Esophagus squamous epithelium (tissue), 5 donors: ENCODE data around the gene JPT1. TPM values are rescaled to one million over a fixed set of nuclear protein-coding genes. Genes with fewer than 3 reads are reported as not detected.
A peak's percentile ranks its signal among the peaks of the same experiment; 100 is the strongest.

ENCODE experiments used
- DNase-seq: peaks from one replicate; lab custom pipeline; 2025; lab: John Stamatoyannopoulos, UW
- H3K27ac ChIP-seq, 4 donors: fragments of 200-600 bp; sonication (generic); one replicate each; pipeline ENCODE4 v1.5.1; 2016 to 2019; ENCODE audit warnings: mild to moderate bottlenecking in 1 of 4
- H3K27me3 ChIP-seq, 4 donors: fragments of 200-600 bp; sonication (generic); 1 replicate in 3 of 4; 2 replicates in 1 of 4; pipeline versions ENCODE4 v1.5.1 to v1.6.0; 2017 to 2021; ENCODE audit warnings: antibody characterized with exemption in 1 of 4
- H3K36me3 ChIP-seq, 3 donors: fragments of 200-600 bp; sonication (generic); one replicate each; pipeline ENCODE4 v1.5.1; 2016 to 2019
- H3K4me1 ChIP-seq, 3 donors: fragments of 200-600 bp; sonication (generic); one replicate each; pipeline ENCODE4 v1.5.1; 2017 to 2019
- H3K4me3 ChIP-seq, 4 donors: fragments of 200-600 bp; sonication (generic); 1 replicate in 3 of 4; 2 replicates in 1 of 4; pipeline ENCODE4 v1.5.1; 2016 to 2019; ENCODE audit warnings: mild to moderate bottlenecking in 2 of 4, moderate library complexity in 1 of 4
- H3K9me3 ChIP-seq, 3 donors: fragments of 200-600 bp; sonication (generic); one replicate each; pipeline ENCODE4 v1.5.1; 2016 to 2019
- CTCF ChIP-seq, 6 experiments: fragments of 450-650 bp in 4 of 6; fragments of 200-600 bp in 2 of 6; sonication (generic) in 2 of 6; IDR thresholded peaks; one replicate each; pipeline ENCODE4 v1.5.1; 2016 to 2019; ENCODE audit warnings: antibody characterized with exemption in 6 of 6, mild to moderate bottlenecking in 4 of 6, moderate library complexity in 4 of 6
- POLR2A ChIP-seq, 4 donors: fragments of 450-650 bp; IDR thresholded peaks; one replicate each; pipeline ENCODE4 v1.6.1; 2017; ENCODE audit warnings: antibody characterized with exemption in 4 of 4, mild to moderate bottlenecking in 4 of 4, moderate library complexity in 3 of 4
- WGBS, 2 donors: methylation state at CpG; one replicate each; pipeline ENCODE4 v1.1.5; 2018; 5-methylcytosine and 5-hydroxymethylcytosine counted together
- intact Hi-C: fragments of 100-400 bp; cut with DNase I; formaldehyde crosslinking; loops from one replicate; pipeline ENCODE4 v1.15.0; 2022
- total RNA-seq, 4 donors: library from RNA; depleted of rRNA; stranded (reverse); fragments of >200 nt; gene quantifications; one replicate each; pipeline ENCODE4 v1.1.0, GENCODE V29; 2016
- donor health status: DM: yes; HTN: yes; CAD: no.

The JPT1 gene
- total RNA-seq, 4 donors from 2014 or later: 82.2 to 249 (median 196) TPM

GRCh38 chr17:75110234-75110937, 43.9 kb downstream of the JPT1 start:
- Histone ChIP-seq H3K27ac (peak overlapping the region; percentile 73 to 92 (median 90)), H3K4me1 (peaks cover 20 to 53% (median 33%) of the 10 kb centered on the region in 3 donors), H3K9me3 (no peaks in the 10 kb centered on the region), H3K27me3 (no peaks in the 10 kb centered on the region), H3K36me3 (peaks cover 0 to under 1% (median 0%) of the 10 kb centered on the region in 3 donors), H3K4me3 (peak overlapping the region; percentile 73 to 91 (median 89))
- intact Hi-C loops: loop anchor here (5.0 kb wide), 1 partner anchor 92 kb away; no protein-coding TSS in a partner anchor
- DNase-seq: no peak
- WGBS, 2 donors: 12 to 15% methylated on average over 24 to 32 of the region's 40 CpGs
- TF ChIP-seq CTCF (IDR thresholded peaks at IDR 0.05) (no peak), POLR2A (IDR thresholded peaks at IDR 0.05) (no peak)

GRCh38 chr17:75109407-75110233, 44.7 kb downstream of the JPT1 start, which contains the start of gene ARMC7:
ARMC7 (plus strand) TSS chr17:75109969; CDS start chr17:75110289, 320 bp downstream.
- intact Hi-C loops: loop anchor here (5.0 to 10.0 kb wide), 2 partner anchors 93 to 145 kb away; no protein-coding TSS in a partner anchor
- Histone ChIP-seq H3K4me3 (peak within 1 kb of the TSS; percentile 73 to 91 (median 89)), H3K36me3 (peaks cover 0 to 8% (median 0%) of the 10 kb centered on the region in 3 donors), H3K9me3 (no peaks in the 10 kb centered on the region), H3K4me1 (peaks cover 18 to 46% (median 25%) of the 10 kb centered on the region in 3 donors), H3K27ac (peak within 1 kb of the TSS; percentile 73 to 92 (median 90)), H3K27me3 (no peaks in the 10 kb centered on the region)
- WGBS, 2 donors: 0% methylated on average over 8 to 18 of the region's 68 CpGs
- TF ChIP-seq CTCF (IDR thresholded peaks at IDR 0.05) (peak in 1 of 6 experiments; percentile 12), POLR2A (IDR thresholded peaks at IDR 0.05) (peak in 2 of 4 donors; percentile 75 to 79)
- DNase-seq: peak; percentile 30

- no peak for TF ChIP-seq POLR2A (IDR thresholded peaks at IDR 0.05)
- TF ChIP-seq CTCF (IDR thresholded peaks at IDR 0.05): no peak
- intact Hi-C loops: loop anchor here (10.0 kb wide), 1 partner anchor 144 kb away; no protein-coding TSS in a partner anchor
- Histone ChIP-seq H3K4me1 (peaks cover 18 to 40% (median 22%) of the 10 kb centered on the region in 3 donors), H3K9me3 (no peaks in the 10 kb centered on the region), H3K27ac (peak overlapping the region in 3 of 4 donors; percentile 73 to 92 (median 91)), H3K4me3 (peak overlapping the region; percentile 73 to 91 (median 89)), H3K36me3 (peaks cover 0 to 14% (median 3%) of the 10 kb centered on the region in 3 donors), H3K27me3 (no peaks in the 10 kb centered on the region)
- WGBS, 2 donors: 2 to 7% methylated on average over 13 to 17 of the region's 22 CpGs
- DNase-seq: no peak
Measured at GRCh38 chr17:75109046-75109406, 45.3 kb downstream of the JPT1 start.

GRCh38 chr17:75108193-75108592, 46.1 kb downstream of the JPT1 start:
- peaks cover 0 to 18% (median 4%) of the 10 kb centered on the region in 3 donors for H3K36me3 ChIP-seq
- 80% methylated on average over 2 of the region's 2 CpGs; no CpG with 5 or more reads in 1 of the 2 donors for WGBS, 2 donors
- no peak overlapping the region for H3K4me3 ChIP-seq
- intact Hi-C loops: loop anchor here (10.0 kb wide), 1 partner anchor 143 kb away; no protein-coding TSS in a partner anchor
- TF ChIP-seq POLR2A (IDR thresholded peaks at IDR 0.05) (no peak), CTCF (IDR thresholded peaks at IDR 0.05) (no peak)
- no peaks in the 10 kb centered on the region for H3K9me3 ChIP-seq
- no peak overlapping the region for H3K27ac ChIP-seq
- H3K27me3 ChIP-seq: no peaks in the 10 kb centered on the region
- peaks cover 16 to 32% (median 18%) of the 10 kb centered on the region in 3 donors for H3K4me1 ChIP-seq
- DNase-seq: no peak
